ENCODE results near the gene KBTBD12. TPM values are rescaled to one million over a fixed set of nuclear protein-coding genes. Genes with fewer than 3 reads are reported as not detected.

The KBTBD12 gene
- total RNA-seq, 2 donors from 2014 or later, result 14.5 TPM

- Histone ChIP-seq H3K9me3 (no peaks in the 10 kb centered on the region), H3K27ac (no peak overlapping the region), H3K4me3 (no peak overlapping the region), H3K27me3 (replicated peaks; ENCODE audit: insufficient read depth) (no peaks in the 10 kb centered on the region), H3K36me3 (no peaks in the 10 kb centered on the region), H3K4me1 (ENCODE audit: control insufficient read depth in 1 of 2, low read depth in 2 of 2) (peaks cover 7 to 16% of the 10 kb centered on the region in 2 donors)
- no peak for ATAC-seq (ENCODE audit: insufficient number of reproducible peaks, low FRiP score, low read depth)
- no peak for DNase-seq (ENCODE audit: low spot score)
- no peak for TF ChIP-seq CTCF (IDR thresholded peaks at IDR 0.05)
These were observed 44.0 kb downstream of the KBTBD12 start for GRCh38 chr3:127959041-127959440.

- Histone ChIP-seq H3K36me3 (no peaks in the 10 kb centered on the region), H3K27ac (no peak overlapping the region), H3K4me1 (ENCODE audit: control insufficient read depth in 1 of 2, low read depth in 2 of 2) (peaks cover under 1 to 8% of the 10 kb centered on the region in 2 donors), H3K4me3 (no peak overlapping the region), H3K27me3 (replicated peaks; ENCODE audit: insufficient read depth) (no peaks in the 10 kb centered on the region), H3K9me3 (no peaks in the 10 kb centered on the region)
- TF ChIP-seq CTCF (IDR thresholded peaks at IDR 0.05), result no peak
- ATAC-seq (ENCODE audit: insufficient number of reproducible peaks, low FRiP score, low read depth), result no peak
- DNase-seq (ENCODE audit: low spot score), result no peak
These were observed 44.8 kb downstream of the KBTBD12 start for GRCh38 chr3:127959873-127960272.

GRCh38 chr3:127960421-127960965, 45.5 kb downstream of the KBTBD12 start:
- Histone ChIP-seq H3K4me1 (ENCODE audit: control insufficient read depth in 1 of 2, low read depth in 2 of 2) (peaks cover 0 to 5% of the 10 kb centered on the region in 2 donors), H3K36me3 (no peaks in the 10 kb centered on the region), H3K27ac (no peak overlapping the region), H3K27me3 (replicated peaks; ENCODE audit: insufficient read depth) (no peaks in the 10 kb centered on the region), H3K4me3 (no peak overlapping the region), H3K9me3 (no peaks in the 10 kb centered on the region)
- ATAC-seq (ENCODE audit: insufficient number of reproducible peaks, low FRiP score, low read depth) (no peak), DNase-seq (ENCODE audit: low spot score) (no peak)
- TF ChIP-seq CTCF (IDR thresholded peaks at IDR 0.05), result no peak

- no peak overlapping the region for H3K27ac ChIP-seq
- TF ChIP-seq CTCF (IDR thresholded peaks at IDR 0.05), result no peak
These were observed 46.1 kb downstream of the KBTBD12 start for GRCh38 chr3:127961124-127961523.

GRCh38 chr3:127961963-127962362, 46.9 kb downstream of the KBTBD12 start:
- Histone ChIP-seq H3K4me3 (no peak overlapping the region), H3K27me3 (replicated peaks; ENCODE audit: insufficient read depth) (no peaks in the 10 kb centered on the region), H3K4me1 (ENCODE audit: control insufficient read depth in 1 of 2, low read depth in 2 of 2) (peaks cover 0 to 5% of the 10 kb centered on the region in 2 donors), H3K36me3 (no peaks in the 10 kb centered on the region), H3K27ac (no peak overlapping the region), H3K9me3 (no peaks in the 10 kb centered on the region)
- DNase-seq (ENCODE audit: low spot score) (no peak), ATAC-seq (ENCODE audit: insufficient number of reproducible peaks, low FRiP score, low read depth) (no peak)
- no peak for TF ChIP-seq CTCF (IDR thresholded peaks at IDR 0.05)

More at GRCh38 chr3:127961124-127961523, 46.1 kb downstream of the KBTBD12 start:
- no peaks in the 10 kb centered on the region for H3K9me3 ChIP-seq
- peaks cover 0 to 5% of the 10 kb centered on the region in 2 donors for H3K4me1 ChIP-seq (ENCODE audit: control insufficient read depth in 1 of 2, low read depth in 2 of 2)
- no peaks in the 10 kb centered on the region for H3K36me3 ChIP-seq
- no peak overlapping the region for H3K4me3 ChIP-seq
- ATAC-seq (ENCODE audit: insufficient number of reproducible peaks, low FRiP score, low read depth) (no peak), DNase-seq (ENCODE audit: low spot score) (no peak)
- no peaks in the 10 kb centered on the region for H3K27me3 ChIP-seq (replicated peaks; ENCODE audit: insufficient read depth)
